HFF-Myc (cell line): ENCODE measurements around the gene CLEC9A.
A peak's percentile ranks its signal among the peaks of the same experiment; 100 is the strongest.

Experiments
- DNase-seq: peaks from one replicate; pipeline ENCODE4 v3.0.0-alpha.2; 2011; ENCODE audit warnings: low read depth; ENCODE audit errors: extremely low read depth
- H3K4me3 ChIP-seq: replicated peaks from 2 replicates; pipeline ENCODE4 v1.5.1; 2011; ENCODE audit warnings: low read depth, mild to moderate bottlenecking, control low read depth, low read length
- CTCF ChIP-seq: IDR thresholded peaks from 2 replicates; pipeline ENCODE4 v1.5.1; 2012; ENCODE audit warnings: mild to moderate bottlenecking, low read depth, low read length, control low read depth; ENCODE audit errors: missing control alignments

The CLEC9A gene

GRCh38 chr12:10027721-10028120 lies 2.8 kb upstream of the CLEC9A start:
- DNase-seq: peak; percentile 5
- TF ChIP-seq CTCF: no peak
- no peak overlapping the region for H3K4me3 ChIP-seq

GRCh38 chr12:10031321-10031720 lies 839 bp downstream of the CLEC9A start:
- no peak for DNase-seq
- no peak for TF ChIP-seq CTCF
- H3K4me3 ChIP-seq: no peak overlapping the region

GRCh38 chr12:10031771-10032175 lies 1.3 kb downstream of the CLEC9A start:
- no peak for TF ChIP-seq CTCF
- H3K4me3 ChIP-seq: no peak overlapping the region
- DNase-seq: peak; percentile 37

- peak; percentile 22 for TF ChIP-seq CTCF
- no peak overlapping the region for H3K4me3 ChIP-seq
- DNase-seq: peak; percentile 12
These were observed 3.5 kb downstream of the CLEC9A start for GRCh38 chr12:10033783-10034545.

- DNase-seq: no peak
- TF ChIP-seq CTCF: no peak
- no peak overlapping the region for H3K4me3 ChIP-seq
These were observed 11.7 kb downstream of the CLEC9A start for GRCh38 chr12:10042167-10042566.

- H3K4me3 ChIP-seq: no peak overlapping the region
- no peak for TF ChIP-seq CTCF
- DNase-seq: no peak
These were observed 18.0 kb downstream of the CLEC9A start for GRCh38 chr12:10048526-10048925.
